ENCODE data around the gene PRKAG2.
A peak's percentile ranks its signal among the peaks of the same experiment; 100 is the strongest.

Gene PRKAG2

GRCh38 chr7:151727579-151728285 lies 149.2 kb downstream of the PRKAG2 start:
- TF ChIP-seq CTCF (conservative IDR thresholded peaks at IDR 0.05) = no peak
- H3K27ac ChIP-seq = no peak overlapping the region

GRCh38 chr7:151726652-151727578 lies 150.0 kb downstream of the PRKAG2 start:
- no peak for TF ChIP-seq CTCF (conservative IDR thresholded peaks at IDR 0.05)
- H3K27ac ChIP-seq = no peak overlapping the region

GRCh38 chr7:151725844-151726651 lies 150.9 kb downstream of the PRKAG2 start:
- no peak overlapping the region; the same call in 1 of the 2 replicates for H3K27ac ChIP-seq
- TF ChIP-seq CTCF (conservative IDR thresholded peaks at IDR 0.05) = peak; percentile 38

GRCh38 chr7:151724920-151725584 lies 151.9 kb downstream of the PRKAG2 start:
- no peak overlapping the region for H3K27ac ChIP-seq
- TF ChIP-seq CTCF (conservative IDR thresholded peaks at IDR 0.05) = no peak

GRCh38 chr7:151724250-151724915 lies 152.5 kb downstream of the PRKAG2 start:
- TF ChIP-seq CTCF (conservative IDR thresholded peaks at IDR 0.05) = no peak
- H3K27ac ChIP-seq = no peak overlapping the region

- no peak for TF ChIP-seq CTCF (conservative IDR thresholded peaks at IDR 0.05)
These were observed 153.6 kb downstream of the PRKAG2 start for GRCh38 chr7:151723321-151723720.

More at GRCh38 chr7:151723321-151723720, 153.6 kb downstream of the PRKAG2 start:
- no peak overlapping the region for H3K27ac ChIP-seq

Data from VCaP (cell line).